Keratinocyte (primary cell): Measurements from ENCODE around the gene EPHA10. TPM values are rescaled to one million over a fixed set of nuclear protein-coding genes. Genes with fewer than 3 reads are reported as not detected.

Source experiments
- DNase-seq: peaks from one replicate; pipeline ENCODE4 v3.0.0-alpha.2; 2011; ENCODE audit warnings: low read depth, missing footprints, low spot score
- FAIRE-seq: peaks from 2 replicates; lab custom pipeline; 2011; peaks lifted over from hg19 to GRCh38; lab: Jason Lieb, UNC
- H2AFZ ChIP-seq: 2 replicates; pipeline ENCODE4 v1.6.0; 2012; ENCODE audit warnings: low read length, control low read depth, inconsistent platforms; ENCODE audit not compliant: control insufficient read depth
- H3K27ac ChIP-seq: 2 replicates; pipeline ENCODE4 v1.5.1; 2011; ENCODE audit warnings: low read length; ENCODE audit not compliant: control insufficient read depth, insufficient read depth
- H3K27me3 ChIP-seq: 3 replicates; pipeline ENCODE4 v1.6.0; 2011; ENCODE audit warnings: low read length; ENCODE audit not compliant: control insufficient read depth, insufficient read depth; ENCODE audit errors: extremely low read depth
- H3K36me3 ChIP-seq, 2 experiments: 2 replicates in 1 of 2; 3 replicates in 1 of 2; pipeline ENCODE4 v1.5.1; 2011; ENCODE audit warnings: low read length in 2 of 2, mild to moderate bottlenecking in 1 of 2; ENCODE audit not compliant: control insufficient read depth in 2 of 2, insufficient read depth in 2 of 2; ENCODE audit errors: extremely low read depth in 1 of 2
- H3K4me1 ChIP-seq: 3 replicates; pipeline ENCODE4 v1.5.1; 2011; ENCODE audit warnings: low read length; ENCODE audit not compliant: control insufficient read depth, insufficient read depth; ENCODE audit errors: extremely low read depth
- H3K4me2 ChIP-seq: 3 replicates; pipeline ENCODE4 v1.6.0; 2011; ENCODE audit warnings: low read depth, low read length; ENCODE audit not compliant: control insufficient read depth, insufficient read depth; ENCODE audit errors: extremely low read depth
- H3K4me3 ChIP-seq, 3 experiments: fragments of 200-600 bp in 1 of 3; sonication (generic) in 1 of 3; 2 replicates in 2 of 3; 3 replicates in 1 of 3; pipeline ENCODE4 v1.5.1; 2011 to 2016; ENCODE audit warnings: low read length in 3 of 3, mild to moderate bottlenecking in 3 of 3, control low read depth in 2 of 3, inconsistent platforms in 1 of 3, low read depth in 1 of 3, mixed read lengths in 1 of 3, mixed run types in 1 of 3, moderate library complexity in 1 of 3; ENCODE audit not compliant: control insufficient read depth in 2 of 3, insufficient read depth in 2 of 3; ENCODE audit errors: extremely low read depth in 1 of 3
- H3K79me2 ChIP-seq: 2 replicates; pipeline ENCODE4 v1.6.0; 2012; ENCODE audit warnings: low read length; ENCODE audit not compliant: control insufficient read depth, insufficient read depth
- H3K9ac ChIP-seq: 3 replicates; pipeline ENCODE4 v1.6.0; 2011; ENCODE audit warnings: low read length; ENCODE audit not compliant: control insufficient read depth, insufficient read depth; ENCODE audit errors: extremely low read depth
- H3K9me1 ChIP-seq: 3 replicates; pipeline ENCODE4 v1.6.0; 2011; ENCODE audit warnings: low read length; ENCODE audit not compliant: control insufficient read depth, insufficient read depth; ENCODE audit errors: extremely low read depth
- H3K9me3 ChIP-seq: 2 replicates; pipeline ENCODE4 v1.5.1; 2012; ENCODE audit warnings: low read depth, low read length; ENCODE audit not compliant: control insufficient read depth
- H4K20me1 ChIP-seq: 3 replicates; pipeline ENCODE4 v1.6.0; 2011; ENCODE audit warnings: low read length; ENCODE audit not compliant: control insufficient read depth, insufficient read depth; ENCODE audit errors: extremely low read depth
- EZH2 ChIP-seq: IDR thresholded peaks from one replicate; pipeline ENCODE4 v1.6.1; 2012; ENCODE audit warnings: inconsistent platforms, mild to moderate bottlenecking, low read length, moderate library complexity
- dilution Hi-C: fragments of 300-500 bp; cut with MboI; formaldehyde crosslinking; loops from one replicate; pipeline ENCODE4 v1.7.0; 2020; ENCODE audit warnings: low sequenced_read_pairs; ENCODE audit not compliant: extremely low pct_ligation_motif_present
- polyA plus RNA-seq, 5 experiments: library from polyadenylated mRNA; depleted of rRNA in 3 of 5; stranded (reverse) in 3 of 5; stranded (forward) in 1 of 5; unstranded in 1 of 5; fragments of >200 nt; gene quantifications; 1 replicate in 1 of 5; 2 replicates in 3 of 5; 3 replicates in 1 of 5; pipeline versions ENCODE4 v1.2.1 to v1.2.3, GENCODE V29; 2011 to 2012; ENCODE audit warnings: missing spikeins in 2 of 5, low read depth in 1 of 5, low replicate concordance in 1 of 5
- TF ChIP-seq, protein P1 (sequence below), 3 experiments: IDR thresholded peaks in 1 of 3; conservative IDR thresholded peaks in 1 of 3; optimal IDR thresholded peaks in 1 of 3; 2 replicates in 2 of 3; 3 replicates in 1 of 3; pipeline versions ENCODE3 to v1.5.1; 2011; ENCODE audit warnings: low read length in 3 of 3, mild to moderate bottlenecking in 3 of 3, moderate library complexity in 2 of 3, control low read depth in 1 of 3, inconsistent platforms in 1 of 3; ENCODE audit not compliant: insufficient read depth in 2 of 3; ENCODE audit errors: extremely low read depth in 1 of 3

The EPHA10 gene
- polyA plus RNA-seq, 1 donor (not counting 4 experiments of a cell fraction or from before 2014, with no cell fraction given), result not detected

DNA sequence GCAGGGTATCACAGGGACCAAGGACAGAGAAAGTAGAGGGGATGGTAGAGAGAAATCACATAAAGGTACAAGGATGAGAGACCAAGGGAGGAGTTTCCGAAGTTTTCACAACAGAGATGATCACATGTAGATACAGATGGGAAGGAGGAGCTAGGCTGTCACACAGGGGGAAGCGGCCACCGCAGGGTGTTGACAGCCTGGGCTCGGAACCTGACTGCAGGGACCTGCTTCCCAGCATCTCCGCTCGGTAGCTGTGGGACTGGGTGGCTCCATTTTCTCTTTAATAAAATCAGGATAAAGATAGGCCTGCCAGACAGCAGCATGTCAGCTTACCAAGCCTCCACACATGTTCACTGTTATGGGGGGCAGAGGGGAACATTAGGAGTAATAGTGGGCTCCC, 40.3 kb downstream of the EPHA10 start:
- H3K4me3 ChIP-seq, result no peak overlapping the region
- DNase-seq (no peak), FAIRE-seq (no peak)
- no peaks in the 10 kb centered on the region for H3K79me2 ChIP-seq
- H3K9me3 ChIP-seq, result no peaks in the 10 kb centered on the region
- H3K36me3 ChIP-seq, result no peaks in the 10 kb centered on the region
- H3K4me1 ChIP-seq, result no peaks in the 10 kb centered on the region
- H4K20me1 ChIP-seq, result no peaks in the 10 kb centered on the region
- H3K27ac ChIP-seq, result no peak overlapping the region
- no peak overlapping the region for H3K4me2 ChIP-seq
- no peak overlapping the region for H2AFZ ChIP-seq
- no peak for TF ChIP-seq EZH2
- TF ChIP-seq, protein P1, sequence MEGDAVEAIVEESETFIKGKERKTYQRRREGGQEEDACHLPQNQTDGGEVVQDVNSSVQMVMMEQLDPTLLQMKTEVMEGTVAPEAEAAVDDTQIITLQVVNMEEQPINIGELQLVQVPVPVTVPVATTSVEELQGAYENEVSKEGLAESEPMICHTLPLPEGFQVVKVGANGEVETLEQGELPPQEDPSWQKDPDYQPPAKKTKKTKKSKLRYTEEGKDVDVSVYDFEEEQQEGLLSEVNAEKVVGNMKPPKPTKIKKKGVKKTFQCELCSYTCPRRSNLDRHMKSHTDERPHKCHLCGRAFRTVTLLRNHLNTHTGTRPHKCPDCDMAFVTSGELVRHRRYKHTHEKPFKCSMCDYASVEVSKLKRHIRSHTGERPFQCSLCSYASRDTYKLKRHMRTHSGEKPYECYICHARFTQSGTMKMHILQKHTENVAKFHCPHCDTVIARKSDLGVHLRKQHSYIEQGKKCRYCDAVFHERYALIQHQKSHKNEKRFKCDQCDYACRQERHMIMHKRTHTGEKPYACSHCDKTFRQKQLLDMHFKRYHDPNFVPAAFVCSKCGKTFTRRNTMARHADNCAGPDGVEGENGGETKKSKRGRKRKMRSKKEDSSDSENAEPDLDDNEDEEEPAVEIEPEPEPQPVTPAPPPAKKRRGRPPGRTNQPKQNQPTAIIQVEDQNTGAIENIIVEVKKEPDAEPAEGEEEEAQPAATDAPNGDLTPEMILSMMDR (optimal IDR thresholded peaks at IDR 0.05 in 1 of 3, IDR thresholded peaks at IDR 0.05 in 1 of 3, conservative IDR thresholded peaks at IDR 0.05 in 1 of 3; ENCODE audit: extremely low read depth in 1 of 3, insufficient read depth in 2 of 3, low read length in 3 of 3), result no peak
- dilution Hi-C loops, result no loop called here
- H3K9me1 ChIP-seq, result no peaks in the 10 kb centered on the region
- H3K9ac ChIP-seq, result no peak overlapping the region
- peaks cover 44% of the 10 kb centered on the region for H3K27me3 ChIP-seq

DNA sequence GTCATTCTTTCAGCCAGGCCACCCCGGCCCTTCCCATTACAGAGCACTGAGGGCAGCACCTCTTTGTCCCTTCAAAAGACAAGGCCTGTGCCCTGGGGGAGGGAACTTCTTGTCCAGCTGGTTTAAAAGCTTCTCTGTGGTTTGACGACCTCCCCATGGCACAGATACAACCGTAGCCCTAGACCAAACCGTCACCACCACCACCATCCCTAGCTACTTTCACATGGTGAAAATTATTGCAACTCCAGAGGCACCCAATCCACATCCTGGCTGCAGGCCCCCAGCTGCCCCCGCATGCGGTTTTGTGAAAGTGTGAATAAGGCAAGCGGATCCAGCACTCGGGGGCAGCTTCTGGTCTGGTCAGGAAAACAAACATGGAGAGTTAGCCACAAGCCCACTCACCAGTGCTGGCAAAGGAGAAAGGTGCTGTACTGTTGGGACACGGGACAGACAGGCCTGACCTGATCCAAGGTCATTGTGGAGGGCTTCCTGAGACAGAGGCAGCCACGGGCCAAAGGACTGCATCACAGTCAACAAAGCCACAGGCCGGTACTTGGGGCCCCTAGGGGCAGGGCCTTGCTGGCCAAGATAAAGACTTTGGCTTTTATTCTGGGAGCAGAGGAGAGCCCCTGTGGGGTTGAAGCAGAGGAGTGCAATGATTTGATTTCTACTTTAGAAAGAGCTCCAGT, 41.4 kb downstream of the EPHA10 start:
- Histone ChIP-seq H3K9me1 (no peaks in the 10 kb centered on the region), H3K9ac (no peak overlapping the region), H3K4me1 (peaks cover 9% of the 10 kb centered on the region), H3K79me2 (no peaks in the 10 kb centered on the region), H3K36me3 (no peaks in the 10 kb centered on the region), H3K4me2 (no peak overlapping the region), H3K4me3 (no peak overlapping the region), H2AFZ (no peak overlapping the region), H3K27ac (no peak overlapping the region), H4K20me1 (no peaks in the 10 kb centered on the region), H3K27me3 (peaks cover 34% of the 10 kb centered on the region), H3K9me3 (no peaks in the 10 kb centered on the region)
- DNase-seq (no peak), FAIRE-seq (no peak)
- TF ChIP-seq, protein P1 (optimal IDR thresholded peaks at IDR 0.05 in 1 of 3, IDR thresholded peaks at IDR 0.05 in 1 of 3, conservative IDR thresholded peaks at IDR 0.05 in 1 of 3; ENCODE audit: extremely low read depth in 1 of 3, insufficient read depth in 2 of 3, low read length in 3 of 3), result no peak
- no peak for TF ChIP-seq EZH2
- dilution Hi-C loops, result no loop called here
